K562 (cell line): ENCODE data around the gene MFAP3L. TPM values are rescaled to one million over a fixed set of nuclear protein-coding genes. Genes with fewer than 3 reads are reported as not detected.

ENCODE experiments used
- ARID1B ChIP-seq: fragments of 450-650 bp; IDR thresholded peaks from 2 replicates; pipeline ENCODE4 v1.6.1; 2016; ENCODE audit warnings: antibody characterized with exemption, mild to moderate bottlenecking, inconsistent platforms
- CCNT2 ChIP-seq: IDR thresholded peaks from 2 replicates; pipeline ENCODE4 v1.6.1; 2011; ENCODE audit warnings: borderline replicate concordance, low read depth, mild to moderate bottlenecking, moderate library complexity, mixed read lengths, low read length; ENCODE audit not compliant: insufficient read length; ENCODE audit errors: extremely low read depth
- HCFC1 ChIP-seq: IDR thresholded peaks from 2 replicates; pipeline ENCODE4 v1.6.1; 2012; ENCODE audit warnings: low read depth, low read length, improper control_type of control experiment
- MEIS2 ChIP-seq: fragments of 450-650 bp; IDR thresholded peaks from 2 replicates; pipeline ENCODE4 v1.6.1; 2014; ENCODE audit warnings: mild to moderate bottlenecking; ENCODE audit not compliant: partially characterized antibody
- NEUROD1 ChIP-seq: fragments of 150-350 bp; IDR thresholded peaks from 2 replicates; pipeline ENCODE4 v1.6.1; 2014; ENCODE audit warnings: borderline replicate concordance, low read length, low read depth; ENCODE audit not compliant: partially characterized antibody
- NRF1 ChIP-seq, 2 experiments: fragments of 450-650 bp; IDR thresholded peaks in 1 of 2; conservative IDR thresholded peaks in 1 of 2; 2 replicates each; pipeline ENCODE4 v1.6.1; 2014; ENCODE audit warnings: mild to moderate bottlenecking in 2 of 2
- SMAD4 ChIP-seq: fragments of 250-450 bp; sonication (Bioruptor Pico); conservative IDR thresholded peaks from 2 replicates; pipeline ENCODE4 v1.8.0; 2021; ENCODE audit warnings: inconsistent platforms, mild to moderate bottlenecking, moderate library complexity
- TBP ChIP-seq: optimal IDR thresholded peaks from 2 replicates; pipeline ENCODE3; 2011; ENCODE audit warnings: low read depth, low read length, improper control_type of control experiment
- ZNF24 ChIP-seq: fragments of 450-650 bp; IDR thresholded peaks from 2 replicates; pipeline ENCODE4 v1.6.1; 2016
- polyA plus RNA-seq, 8 experiments: library from polyadenylated mRNA; depleted of rRNA in 4 of 8; stranded (reverse) in 5 of 8; unstranded in 3 of 8; fragments of >200 nt; fragmentation: Nextera tagmentation in 2 of 8; fragmentation: Illumina TruSeq in 1 of 8; extraction: Ambion mirVana in 2 of 8; extraction: Trizol in 1 of 8; gene quantifications; 2 replicates each; pipeline versions ENCODE4 v1.2.1 to v1.2.3, GENCODE V29; 2011 to 2014; ENCODE audit warnings: inconsistent platforms in 1 of 8, missing spikeins in 1 of 8
- total RNA-seq, 7 experiments: library from RNA; depleted of rRNA in 6 of 7; stranded (reverse); fragments of >200 nt in 6 of 7; fragmentation: Illumina TruSeq in 2 of 7; extraction: Trizol in 2 of 7; gene quantifications; 2 replicates each; pipeline versions ENCODE4 v1.2.1 to v1.2.3, GENCODE V29; 2011 to 2021; ENCODE audit warnings: low replicate concordance in 1 of 7
- TF ChIP-seq, protein P1 (sequence below), 2 experiments: fragments of 450-650 bp; formaldehyde crosslinking in 1 of 2; IDR thresholded peaks; 2 replicates each; pipeline versions ENCODE4 v1.4.0 to v1.6.1; 2014 to 2020; ENCODE audit warnings: mild to moderate bottlenecking in 2 of 2, borderline replicate concordance in 1 of 2, low read depth in 1 of 2
- TF ChIP-seq, protein P2 (sequence below): IDR thresholded peaks from 2 replicates; pipeline ENCODE4 v1.6.1; 2014; ENCODE audit warnings: antibody characterized with exemption
- TF ChIP-seq, protein P3 (sequence below): sonication (generic); formaldehyde crosslinking; IDR thresholded peaks from 2 replicates; pipeline ENCODE4 v1.8.1; 2023; ENCODE audit warnings: mild to moderate bottlenecking, missing genetic modification reagents
- TF ChIP-seq, protein P4 (sequence below): fragments of 250-450 bp; sonication (Bioruptor Pico); IDR thresholded peaks from 2 replicates; pipeline ENCODE4 v1.4.0; 2020; ENCODE audit warnings: mild to moderate bottlenecking

Gene MFAP3L
- total and polyA plus RNA-seq, 9 of the 15 experiments (the other 6 are each of a cell fraction or from before 2014, with no cell fraction given) = 0.06 to 0.25 (median 0.20) TPM; not detected in 3

DNA sequence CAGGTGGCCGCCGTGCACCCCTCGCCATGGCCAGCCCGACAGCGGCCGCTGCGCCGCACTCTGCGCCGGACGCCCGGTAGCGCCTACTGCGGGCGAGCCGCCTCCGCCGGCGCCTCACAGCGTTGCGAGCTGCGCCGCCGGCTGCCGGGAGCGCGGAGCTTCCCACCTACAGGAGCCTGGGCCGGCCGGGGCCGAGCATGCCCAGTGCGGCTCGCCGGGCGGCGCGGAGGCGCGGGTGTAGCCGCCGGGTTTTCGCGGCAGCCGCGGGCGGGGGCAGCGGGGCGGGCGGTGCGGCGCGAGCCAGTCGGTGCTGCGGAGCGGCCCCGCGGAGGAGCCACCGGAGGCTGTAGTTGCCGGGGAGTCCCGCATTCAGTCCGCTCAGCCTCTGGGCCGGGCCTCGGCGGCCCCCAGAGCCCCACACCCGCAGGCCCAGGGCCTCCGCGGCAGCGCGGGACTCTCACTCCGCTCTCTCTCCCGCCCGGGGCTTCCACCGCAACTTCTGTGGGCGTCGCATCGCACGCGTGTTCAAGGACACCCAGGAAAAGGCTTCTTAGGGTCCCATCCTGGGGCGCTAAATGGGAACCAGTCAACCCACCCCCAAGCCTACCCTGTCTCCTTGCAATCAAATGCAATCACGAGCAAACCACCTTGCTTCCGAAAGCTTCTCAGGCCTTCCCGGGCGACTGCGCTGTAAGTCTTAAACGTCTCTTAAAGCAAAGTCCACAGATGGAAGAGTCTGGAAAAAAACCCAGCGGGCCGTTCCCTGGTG lies at the start of gene MFAP3L (continued):
- TF ChIP-seq, protein P1, sequence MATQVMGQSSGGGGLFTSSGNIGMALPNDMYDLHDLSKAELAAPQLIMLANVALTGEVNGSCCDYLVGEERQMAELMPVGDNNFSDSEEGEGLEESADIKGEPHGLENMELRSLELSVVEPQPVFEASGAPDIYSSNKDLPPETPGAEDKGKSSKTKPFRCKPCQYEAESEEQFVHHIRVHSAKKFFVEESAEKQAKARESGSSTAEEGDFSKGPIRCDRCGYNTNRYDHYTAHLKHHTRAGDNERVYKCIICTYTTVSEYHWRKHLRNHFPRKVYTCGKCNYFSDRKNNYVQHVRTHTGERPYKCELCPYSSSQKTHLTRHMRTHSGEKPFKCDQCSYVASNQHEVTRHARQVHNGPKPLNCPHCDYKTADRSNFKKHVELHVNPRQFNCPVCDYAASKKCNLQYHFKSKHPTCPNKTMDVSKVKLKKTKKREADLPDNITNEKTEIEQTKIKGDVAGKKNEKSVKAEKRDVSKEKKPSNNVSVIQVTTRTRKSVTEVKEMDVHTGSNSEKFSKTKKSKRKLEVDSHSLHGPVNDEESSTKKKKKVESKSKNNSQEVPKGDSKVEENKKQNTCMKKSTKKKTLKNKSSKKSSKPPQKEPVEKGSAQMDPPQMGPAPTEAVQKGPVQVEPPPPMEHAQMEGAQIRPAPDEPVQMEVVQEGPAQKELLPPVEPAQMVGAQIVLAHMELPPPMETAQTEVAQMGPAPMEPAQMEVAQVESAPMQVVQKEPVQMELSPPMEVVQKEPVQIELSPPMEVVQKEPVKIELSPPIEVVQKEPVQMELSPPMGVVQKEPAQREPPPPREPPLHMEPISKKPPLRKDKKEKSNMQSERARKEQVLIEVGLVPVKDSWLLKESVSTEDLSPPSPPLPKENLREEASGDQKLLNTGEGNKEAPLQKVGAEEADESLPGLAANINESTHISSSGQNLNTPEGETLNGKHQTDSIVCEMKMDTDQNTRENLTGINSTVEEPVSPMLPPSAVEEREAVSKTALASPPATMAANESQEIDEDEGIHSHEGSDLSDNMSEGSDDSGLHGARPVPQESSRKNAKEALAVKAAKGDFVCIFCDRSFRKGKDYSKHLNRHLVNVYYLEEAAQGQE (IDR thresholded peaks at IDR 0.05; ENCODE audit: borderline replicate concordance) = 0 out of 2 replicates have a peak, but pooled peaks have one; percentile 9
- TF ChIP-seq, protein P1 (CRISPR knock-in tag; IDR thresholded peaks at IDR 0.05; ENCODE audit: low read depth) = no peak
- TF ChIP-seq, protein P2, sequence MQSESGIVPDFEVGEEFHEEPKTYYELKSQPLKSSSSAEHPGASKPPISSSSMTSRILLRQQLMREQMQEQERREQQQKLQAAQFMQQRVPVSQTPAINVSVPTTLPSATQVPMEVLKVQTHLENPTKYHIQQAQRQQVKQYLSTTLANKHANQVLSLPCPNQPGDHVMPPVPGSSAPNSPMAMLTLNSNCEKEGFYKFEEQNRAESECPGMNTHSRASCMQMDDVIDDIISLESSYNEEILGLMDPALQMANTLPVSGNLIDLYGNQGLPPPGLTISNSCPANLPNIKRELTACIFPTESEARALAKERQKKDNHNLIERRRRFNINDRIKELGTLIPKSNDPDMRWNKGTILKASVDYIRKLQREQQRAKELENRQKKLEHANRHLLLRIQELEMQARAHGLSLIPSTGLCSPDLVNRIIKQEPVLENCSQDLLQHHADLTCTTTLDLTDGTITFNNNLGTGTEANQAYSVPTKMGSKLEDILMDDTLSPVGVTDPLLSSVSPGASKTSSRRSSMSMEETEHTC = no peak
- TF ChIP-seq HCFC1 (0 out of 2 replicates have a peak, but pooled peaks have one; percentile 5), ZNF24 (peak; percentile 37; the same call in 1 of the 2 replicates), MEIS2 (peak; percentile 7), TBP (peak; percentile 25), NRF1 (conservative IDR thresholded peaks at IDR 0.05 in 1 of 2, IDR thresholded peaks at IDR 0.05 in 1 of 2) (peak in 1 of 2 experiments; percentile 73; a peak in 2 of 4 replicates), CCNT2 (peak; percentile 90), SMAD4 (CRISPR knock-in tag) (peak; percentile 84), ARID1B (no peak), NEUROD1 (peak; percentile 96)
- TF ChIP-seq, protein P3, sequence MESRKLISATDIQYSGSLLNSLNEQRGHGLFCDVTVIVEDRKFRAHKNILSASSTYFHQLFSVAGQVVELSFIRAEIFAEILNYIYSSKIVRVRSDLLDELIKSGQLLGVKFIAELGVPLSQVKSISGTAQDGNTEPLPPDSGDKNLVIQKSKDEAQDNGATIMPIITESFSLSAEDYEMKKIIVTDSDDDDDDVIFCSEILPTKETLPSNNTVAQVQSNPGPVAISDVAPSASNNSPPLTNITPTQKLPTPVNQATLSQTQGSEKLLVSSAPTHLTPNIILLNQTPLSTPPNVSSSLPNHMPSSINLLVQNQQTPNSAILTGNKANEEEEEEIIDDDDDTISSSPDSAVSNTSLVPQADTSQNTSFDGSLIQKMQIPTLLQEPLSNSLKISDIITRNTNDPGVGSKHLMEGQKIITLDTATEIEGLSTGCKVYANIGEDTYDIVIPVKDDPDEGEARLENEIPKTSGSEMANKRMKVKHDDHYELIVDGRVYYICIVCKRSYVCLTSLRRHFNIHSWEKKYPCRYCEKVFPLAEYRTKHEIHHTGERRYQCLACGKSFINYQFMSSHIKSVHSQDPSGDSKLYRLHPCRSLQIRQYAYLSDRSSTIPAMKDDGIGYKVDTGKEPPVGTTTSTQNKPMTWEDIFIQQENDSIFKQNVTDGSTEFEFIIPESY = no peak
- TF ChIP-seq, protein P4, sequence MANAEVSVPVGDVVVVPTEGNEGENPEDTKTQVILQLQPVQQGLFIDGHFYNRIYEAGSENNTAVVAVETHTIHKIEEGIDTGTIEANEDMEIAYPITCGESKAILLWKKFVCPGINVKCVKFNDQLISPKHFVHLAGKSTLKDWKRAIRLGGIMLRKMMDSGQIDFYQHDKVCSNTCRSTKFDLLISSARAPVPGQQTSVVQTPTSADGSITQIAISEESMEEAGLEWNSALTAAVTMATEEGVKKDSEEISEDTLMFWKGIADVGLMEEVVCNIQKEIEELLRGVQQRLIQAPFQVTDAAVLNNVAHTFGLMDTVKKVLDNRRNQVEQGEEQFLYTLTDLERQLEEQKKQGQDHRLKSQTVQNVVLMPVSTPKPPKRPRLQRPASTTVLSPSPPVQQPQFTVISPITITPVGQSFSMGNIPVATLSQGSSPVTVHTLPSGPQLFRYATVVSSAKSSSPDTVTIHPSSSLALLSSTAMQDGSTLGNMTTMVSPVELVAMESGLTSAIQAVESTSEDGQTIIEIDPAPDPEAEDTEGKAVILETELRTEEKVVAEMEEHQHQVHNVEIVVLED = peak; percentile 35; the same call in 1 of the 2 replicates
